ENCODE measurements around the gene B9D1. TPM values are rescaled to one million over a fixed set of nuclear protein-coding genes. Genes with fewer than 3 reads are reported as not detected.

B9D1 gene
- total RNA-seq, 4 donors from 2014 or later, result 3.8 to 105 (median 25.6) TPM

GRCh38 chr17:19361944-19362276, 613 bp downstream of the B9D1 start:
- H3K27ac ChIP-seq, result peak overlapping the region; percentile 88 to 93
- H3K4me3 ChIP-seq, result peak overlapping the region; percentile 59 to 82
- intact Hi-C loops (cut with DNase I; ENCODE audit: low total_unique reads), result no loop called here
- TF ChIP-seq CTCF (IDR thresholded peaks at IDR 0.05) (no peak), POLR2A (IDR thresholded peaks at IDR 0.05) (no peak)
- DNase-seq, result no peak
- H3K9me3 ChIP-seq, result no peaks in the 10 kb centered on the region
- H3K27me3 ChIP-seq, result no peaks in the 10 kb centered on the region
- no peaks in the 10 kb centered on the region for H3K36me3 ChIP-seq
- no peaks in the 10 kb centered on the region for H3K4me1 ChIP-seq

- Histone ChIP-seq H3K9me3 (no peaks in the 10 kb centered on the region), H3K27ac (peak overlapping the region in 1 of 2 donors; percentile 88), H3K27me3 (no peaks in the 10 kb centered on the region), H3K4me1 (no peaks in the 10 kb centered on the region), H3K36me3 (no peaks in the 10 kb centered on the region), H3K4me3 (no peak overlapping the region)
- intact Hi-C loops (cut with DNase I; ENCODE audit: low total_unique reads), result no loop called here
- TF ChIP-seq POLR2A (IDR thresholded peaks at IDR 0.05) (no peak), CTCF (IDR thresholded peaks at IDR 0.05) (no peak)
- no peak for DNase-seq
These were observed 1.2 kb downstream of the B9D1 start for GRCh38 chr17:19361326-19361725.

- Histone ChIP-seq H3K9me3 (no peaks in the 10 kb centered on the region), H3K36me3 (no peaks in the 10 kb centered on the region), H3K27me3 (no peaks in the 10 kb centered on the region), H3K4me1 (no peaks in the 10 kb centered on the region), H3K27ac (no peak overlapping the region), H3K4me3 (no peak overlapping the region)
- intact Hi-C loops (cut with DNase I; ENCODE audit: low total_unique reads), result no loop called here
- DNase-seq, result no peak
- TF ChIP-seq CTCF (IDR thresholded peaks at IDR 0.05), result no peak
- TF ChIP-seq POLR2A (IDR thresholded peaks at IDR 0.05), result no peak
These were observed 1.8 kb downstream of the B9D1 start for GRCh38 chr17:19360772-19361171.

GRCh38 chr17:19359856-19360255, 2.7 kb downstream of the B9D1 start:
- no peak overlapping the region for H3K4me3 ChIP-seq
- no peak for DNase-seq
- no peaks in the 10 kb centered on the region for H3K4me1 ChIP-seq
- H3K27ac ChIP-seq, result no peak overlapping the region
- intact Hi-C loops (cut with DNase I; ENCODE audit: low total_unique reads), result no loop called here
- H3K36me3 ChIP-seq, result no peaks in the 10 kb centered on the region
- H3K9me3 ChIP-seq, result no peaks in the 10 kb centered on the region
- H3K27me3 ChIP-seq, result no peaks in the 10 kb centered on the region
- no peak for TF ChIP-seq POLR2A (IDR thresholded peaks at IDR 0.05)
- no peak for TF ChIP-seq CTCF (IDR thresholded peaks at IDR 0.05)

GRCh38 chr17:19359151-19359550, 3.4 kb downstream of the B9D1 start:
- no peaks in the 10 kb centered on the region for H3K4me1 ChIP-seq
- no peak overlapping the region for H3K4me3 ChIP-seq
- no peaks in the 10 kb centered on the region for H3K36me3 ChIP-seq
- intact Hi-C loops (cut with DNase I; ENCODE audit: low total_unique reads), result no loop called here
- DNase-seq, result no peak
- H3K9me3 ChIP-seq, result no peaks in the 10 kb centered on the region
- no peak overlapping the region for H3K27ac ChIP-seq
- no peaks in the 10 kb centered on the region for H3K27me3 ChIP-seq
- no peak for TF ChIP-seq CTCF (IDR thresholded peaks at IDR 0.05)
- TF ChIP-seq POLR2A (IDR thresholded peaks at IDR 0.05), result no peak

Data from uterus (tissue), 4 donors.